GM19023 (cell line): ENCODE measurements around the gene BEAN1.
"Not testable (repeated sequence)": the region's sequence is repeated elsewhere in the genome, so short reads cannot be mapped to it uniquely, and the experiment has no call there.

Experiments used
- ATAC-seq: cut with Tn5 transposase; IDR thresholded peaks from one replicate; pipeline ENCODE4 v1.9.1; 2021; ENCODE audit warnings: mild to moderate bottlenecking, moderate library complexity; ENCODE audit not compliant: unreplicated experiment

BEAN1 gene

GRCh38 chr16:66483689-66484452 lies 56.8 kb downstream of the BEAN1 start:
- ATAC-seq = peak; percentile 68

- ATAC-seq = no peak
Observed at GRCh38 chr16:66484453-66485213, 57.5 kb downstream of the BEAN1 start.

GRCh38 chr16:66485376-66485775 lies 58.3 kb downstream of the BEAN1 start:
- ATAC-seq = no peak

- ATAC-seq = no peak
Observed at GRCh38 chr16:66486199-66486772, 59.2 kb downstream of the BEAN1 start.

GRCh38 chr16:66486773-66487579 lies 59.9 kb downstream of the BEAN1 start:
- ATAC-seq = no peak

- no peak for ATAC-seq
Observed at GRCh38 chr16:66487580-66488275, 60.6 kb downstream of the BEAN1 start.

- no peak for ATAC-seq
Observed at GRCh38 chr16:66488505-66488904, 61.4 kb downstream of the BEAN1 start.

GRCh38 chr16:66489385-66489784 lies 62.3 kb downstream of the BEAN1 start:
- no peak for ATAC-seq

GRCh38 chr16:66489818-66490217 lies 62.7 kb downstream of the BEAN1 start:
- ATAC-seq = no peak

- ATAC-seq = no peak
Observed at GRCh38 chr16:66490774-66491715, 64.0 kb downstream of the BEAN1 start.

- no peak for ATAC-seq
Observed at GRCh38 chr16:66491716-66492064, 64.6 kb downstream of the BEAN1 start.

GRCh38 chr16:66493490-66494401 lies 66.7 kb downstream of the BEAN1 start:
- ATAC-seq = no peak

- no peak for ATAC-seq
Observed at GRCh38 chr16:66494916-66495315, 67.8 kb downstream of the BEAN1 start.

GRCh38 chr16:66495440-66495839 lies 68.3 kb downstream of the BEAN1 start:
- ATAC-seq = no peak

- not testable (repeated sequence) for ATAC-seq
Observed at GRCh38 chr16:66496226-66496625, 69.1 kb downstream of the BEAN1 start.

GRCh38 chr16:66497921-66498320 lies 70.8 kb downstream of the BEAN1 start:
- not testable (repeated sequence) for ATAC-seq

- ATAC-seq = not testable (repeated sequence)
Observed at GRCh38 chr16:66501563-66501962, 74.5 kb downstream of the BEAN1 start.
